Peyer's patch (tissue), 4 donors: Measurements from ENCODE around the gene MAPK4.

Experiments
- CTCF ChIP-seq, 6 experiments: fragments of 450-650 bp in 4 of 6; fragments of 200-600 bp in 2 of 6; sonication (generic) in 1 of 6; IDR thresholded peaks; one replicate each; pipeline ENCODE4 v1.5.1; 2017 to 2019; ENCODE audit warnings: antibody characterized with exemption in 6 of 6, mild to moderate bottlenecking in 3 of 6, moderate library complexity in 1 of 6
- POLR2A ChIP-seq, 2 donors: fragments of 450-650 bp; IDR thresholded peaks; one replicate each; pipeline ENCODE4 v1.5.1; 2017; ENCODE audit warnings: antibody characterized with exemption in 2 of 2, mild to moderate bottlenecking in 2 of 2, moderate library complexity in 2 of 2

GRCh38 chr18:50647792-50648191 is 87.9 kb downstream of the MAPK4 start:
- TF ChIP-seq POLR2A (IDR thresholded peaks at IDR 0.05) (no peak), CTCF (IDR thresholded peaks at IDR 0.05) (no peak)
